HEK293T (cell line): ENCODE results near the gene KIF16B.

ENCODE experiments used
- BHLHE40 ChIP-seq: fragments of 450-650 bp; IDR thresholded peaks from 2 replicates; pipeline ENCODE4 v1.6.1; 2016; ENCODE audit warnings: mild to moderate bottlenecking, moderate library complexity, borderline replicate concordance
- CTBP1 ChIP-seq: fragments of 450-650 bp; IDR thresholded peaks from 2 replicates; pipeline ENCODE4 v1.6.1; 2016; ENCODE audit warnings: borderline replicate concordance
- ELF4 ChIP-seq: fragments of 450-650 bp; IDR thresholded peaks from 2 replicates; pipeline ENCODE4 v1.6.1; 2017; ENCODE audit warnings: antibody characterized with exemption
- FOXA1 ChIP-seq: fragments of 450-650 bp; IDR thresholded peaks from 2 replicates; pipeline ENCODE4 v1.6.1; 2016; ENCODE audit warnings: mild to moderate bottlenecking
- FOXK2 ChIP-seq: fragments of 450-650 bp; IDR thresholded peaks from 2 replicates; pipeline ENCODE4 v1.6.1; 2016; ENCODE audit warnings: mild to moderate bottlenecking
- FOXM1 ChIP-seq: fragments of 450-650 bp; IDR thresholded peaks from 2 replicates; pipeline ENCODE4 v1.6.1; 2017; ENCODE audit warnings: mild to moderate bottlenecking, borderline replicate concordance
- HDGF ChIP-seq: fragments of 450-650 bp; IDR thresholded peaks from 2 replicates; pipeline ENCODE4 v1.6.1; 2017; ENCODE audit warnings: antibody characterized with exemption, borderline replicate concordance
- L3MBTL2 ChIP-seq: fragments of 450-650 bp; conservative IDR thresholded peaks from 2 replicates; pipeline ENCODE4 v1.6.1; 2016; ENCODE audit warnings: mild to moderate bottlenecking
- NFRKB ChIP-seq: fragments of 450-650 bp; IDR thresholded peaks from 2 replicates; pipeline ENCODE4 v1.6.1; 2016; ENCODE audit warnings: mild to moderate bottlenecking, moderate library complexity
- PKNOX1 ChIP-seq: fragments of 450-650 bp; IDR thresholded peaks from 2 replicates; pipeline ENCODE4 v1.6.1; 2016
- SP1 ChIP-seq: fragments of 450-650 bp; IDR thresholded peaks from 2 replicates; pipeline ENCODE4 v1.6.1; 2017
- SUZ12 ChIP-seq: fragments of 450-650 bp; IDR thresholded peaks from 2 replicates; pipeline ENCODE4 v1.6.1; 2016; ENCODE audit warnings: mild to moderate bottlenecking
- ZNF384 ChIP-seq: fragments of 450-650 bp; IDR thresholded peaks from 2 replicates; pipeline ENCODE4 v1.6.1; 2016

GRCh38 chr20:16410626-16411025 is 162.6 kb downstream of the KIF16B start:
- no peak for TF ChIP-seq CTBP1
- no peak for TF ChIP-seq SP1
- no peak for TF ChIP-seq PKNOX1
- no peak for TF ChIP-seq FOXM1
- TF ChIP-seq L3MBTL2: no peak
- no peak for TF ChIP-seq ELF4
- no peak for TF ChIP-seq FOXA1
- TF ChIP-seq SUZ12: no peak
- no peak for TF ChIP-seq BHLHE40
- TF ChIP-seq HDGF: no peak
- TF ChIP-seq FOXK2: no peak
- TF ChIP-seq ZNF384: no peak
- no peak for TF ChIP-seq NFRKB
